H9 (cell line): ENCODE results near the gene EDNRB. TPM values are rescaled to one million over a fixed set of nuclear protein-coding genes. Genes with fewer than 3 reads are reported as not detected.

Source experiments
- DNase-seq: peaks from one replicate; pipeline ENCODE4 v3.0.0-alpha.2; 2017
- H2AFZ ChIP-seq: one replicate; pipeline ENCODE4 v1.6.1; 2013; ENCODE audit warnings: mild to moderate bottlenecking, low read length, control low read depth, moderate library complexity
- H2AK5ac ChIP-seq: 2 replicates; pipeline ENCODE4 v1.6.1; 2013; ENCODE audit warnings: low read length, control low read depth, mixed read lengths; ENCODE audit not compliant: insufficient read length
- H2BK120ac ChIP-seq: one replicate; pipeline ENCODE4 v1.6.1; 2013; ENCODE audit warnings: low read depth, mild to moderate bottlenecking, low read length, control low read depth, inconsistent platforms; ENCODE audit not compliant: poor library complexity, severe bottlenecking
- H2BK12ac ChIP-seq: 2 replicates; pipeline ENCODE4 v1.6.1; 2013; ENCODE audit warnings: low read length, control low read depth, mixed read lengths, low read depth; ENCODE audit not compliant: insufficient read length
- H2BK15ac ChIP-seq: 2 replicates; pipeline ENCODE4 v1.6.1; 2013; ENCODE audit warnings: low read depth, low read length, control low read depth
- H2BK20ac ChIP-seq: one replicate; pipeline ENCODE4 v1.6.1; 2013; ENCODE audit warnings: low read depth, mild to moderate bottlenecking, low read length, control low read depth, inconsistent platforms; ENCODE audit not compliant: poor library complexity, severe bottlenecking
- H2BK5ac ChIP-seq: 2 replicates; pipeline ENCODE4 v1.6.1; 2013; ENCODE audit warnings: low read length, control low read depth, mixed read lengths; ENCODE audit not compliant: insufficient read length
- H3K14ac ChIP-seq: 2 replicates; pipeline ENCODE4 v1.6.1; 2013; ENCODE audit warnings: low read length, control low read depth; ENCODE audit not compliant: insufficient read depth
- H3K18ac ChIP-seq: 2 replicates; pipeline ENCODE4 v1.6.1; 2013; ENCODE audit warnings: low read depth, mild to moderate bottlenecking, mixed read lengths, low read length, control low read depth; ENCODE audit not compliant: insufficient read length
- H3K23ac ChIP-seq: 2 replicates; pipeline ENCODE4 v1.6.1; 2013; ENCODE audit warnings: low read length, control low read depth, mixed read lengths, low read depth; ENCODE audit not compliant: insufficient read length
- H3K23me2 ChIP-seq: 2 replicates; pipeline ENCODE4 v1.6.1; 2013; ENCODE audit warnings: low read depth, mild to moderate bottlenecking, mixed read lengths, low read length, control low read depth; ENCODE audit not compliant: insufficient read length, poor library complexity, severe bottlenecking
- H3K27ac ChIP-seq: 2 replicates; pipeline ENCODE4 v1.5.1; 2013; ENCODE audit warnings: low read length, control low read depth, mixed read lengths, low read depth; ENCODE audit not compliant: insufficient read length
- H3K27me3 ChIP-seq: 2 replicates; pipeline ENCODE4 v1.6.1; 2013; ENCODE audit warnings: low read length, control low read depth, inconsistent platforms; ENCODE audit not compliant: insufficient read depth
- H3K4ac ChIP-seq: 2 replicates; pipeline ENCODE4 v1.6.1; 2013; ENCODE audit warnings: low read depth, mild to moderate bottlenecking, control low read depth, inconsistent platforms, low read length, moderate library complexity
- H3K4me1 ChIP-seq: 2 replicates; pipeline ENCODE4 v1.6.1; 2013; ENCODE audit warnings: low read length, control low read depth, inconsistent platforms; ENCODE audit not compliant: insufficient read depth
- H3K4me2 ChIP-seq: 2 replicates; pipeline ENCODE4 v1.6.1; 2013; ENCODE audit warnings: low read length, control low read depth, mixed read lengths; ENCODE audit not compliant: insufficient read length, insufficient read depth
- H3K56ac ChIP-seq: 2 replicates; pipeline ENCODE4 v1.6.1; 2013; ENCODE audit warnings: low read depth, mild to moderate bottlenecking, mixed read lengths, low read length, control low read depth; ENCODE audit not compliant: insufficient read length
- H3K79me1 ChIP-seq: 2 replicates; pipeline ENCODE4 v1.6.1; 2013; ENCODE audit warnings: low read depth, mild to moderate bottlenecking, moderate library complexity, low read length, control low read depth, inconsistent platforms; ENCODE audit not compliant: insufficient read depth, poor library complexity, severe bottlenecking
- H3K79me2 ChIP-seq: 2 replicates; pipeline ENCODE4 v1.6.1; 2013; ENCODE audit warnings: low read length, control low read depth, inconsistent platforms; ENCODE audit not compliant: insufficient read depth
- H3K9ac ChIP-seq: 2 replicates; pipeline ENCODE4 v1.6.1; 2013; ENCODE audit warnings: low read length, control low read depth, mixed read lengths; ENCODE audit not compliant: insufficient read length; ENCODE audit errors: extremely low read depth
- H3K9me3 ChIP-seq: one replicate; pipeline ENCODE4 v1.6.1; 2013; ENCODE audit warnings: low read depth, low read length, inconsistent platforms; ENCODE audit not compliant: control insufficient read depth
- H3T11ph ChIP-seq: one replicate; pipeline ENCODE4 v1.6.1; 2013; ENCODE audit warnings: mild to moderate bottlenecking, low read length, control low read depth, inconsistent platforms
- H4K20me1 ChIP-seq: one replicate; pipeline ENCODE4 v1.6.1; 2013; ENCODE audit not compliant: control insufficient read depth, insufficient read length, insufficient read depth
- H4K5ac ChIP-seq: 2 replicates; pipeline ENCODE4 v1.6.1; 2013; ENCODE audit warnings: low read depth, mild to moderate bottlenecking, mixed read lengths, low read length, control low read depth; ENCODE audit not compliant: insufficient read length
- H4K8ac ChIP-seq: replicated peaks from 2 replicates; pipeline ENCODE4 v1.6.1; 2013; ENCODE audit warnings: low read length, control low read depth, mixed read lengths, low read depth; ENCODE audit not compliant: insufficient read length
- H4K91ac ChIP-seq: 2 replicates; pipeline ENCODE4 v1.6.1; 2013; ENCODE audit warnings: low read depth, mild to moderate bottlenecking, moderate library complexity, mixed read lengths, low read length, control low read depth; ENCODE audit not compliant: insufficient read length
- H3K27ac Mint-ChIP-seq, 3 experiments: 2 replicates in 2 of 3; 3 replicates in 1 of 3; pipeline ENCODE4 v1.8.0; 2020 to 2021; ENCODE audit warnings: mixed read lengths in 3 of 3, mild to moderate bottlenecking in 1 of 3, moderate library complexity in 1 of 3
- H3K27me3 Mint-ChIP-seq: 2 replicates; pipeline ENCODE4 v1.8.0; 2021; ENCODE audit warnings: low read depth, mild to moderate bottlenecking, moderate library complexity, mixed read lengths
- H3K36me3 Mint-ChIP-seq, 3 experiments: 2 replicates in 2 of 3; 3 replicates in 1 of 3; pipeline ENCODE4 v1.8.0; 2020 to 2021; ENCODE audit warnings: low read depth in 3 of 3, mixed read lengths in 3 of 3; ENCODE audit not compliant: insufficient read depth in 1 of 3
- H3K4me1 Mint-ChIP-seq, 2 experiments: 2 replicates each; pipeline ENCODE4 v1.8.0; 2020; ENCODE audit warnings: mixed read lengths in 2 of 2
- H3K4me3 Mint-ChIP-seq, 2 experiments: 2 replicates in 1 of 2; 3 replicates in 1 of 2; pipeline ENCODE4 v1.8.0; 2020 to 2021; ENCODE audit warnings: mild to moderate bottlenecking in 2 of 2, mixed read lengths in 2 of 2, moderate library complexity in 1 of 2
- H3K9me3 Mint-ChIP-seq, 2 experiments: 2 replicates in 1 of 2; 3 replicates in 1 of 2; pipeline ENCODE4 v1.8.0; 2020; ENCODE audit warnings: mild to moderate bottlenecking in 2 of 2, mixed read lengths in 2 of 2, moderate library complexity in 1 of 2
- WGBS: extraction: QIAGEN DNeasy Blood & Tissue Kit; methylation state at CpG from one replicate; pipeline ENCODE4 v1.1.7; 2013; ENCODE audit warnings: missing lambda C conversion rate, low lambda C conversion rate, mixed read lengths; ENCODE audit not compliant: insufficient read length; ENCODE audit errors: extremely low coverage; 5-methylcytosine and 5-hydroxymethylcytosine counted together
- total RNA-seq: library from RNA; stranded (reverse); gene quantifications from 2 replicates; pipeline ENCODE4 v1.2.1, GENCODE V29; 2021
- TF ChIP-seq, protein P1 (sequence below): fragments of 200-600 bp; sonication (generic); conservative IDR thresholded peaks from 3 replicates; pipeline ENCODE4 v1.8.0; 2021; ENCODE audit warnings: antibody characterized with exemption, mild to moderate bottlenecking

The EDNRB gene
- total RNA-seq, 1 experiment from 2014 or later: 6.6 TPM

DNA sequence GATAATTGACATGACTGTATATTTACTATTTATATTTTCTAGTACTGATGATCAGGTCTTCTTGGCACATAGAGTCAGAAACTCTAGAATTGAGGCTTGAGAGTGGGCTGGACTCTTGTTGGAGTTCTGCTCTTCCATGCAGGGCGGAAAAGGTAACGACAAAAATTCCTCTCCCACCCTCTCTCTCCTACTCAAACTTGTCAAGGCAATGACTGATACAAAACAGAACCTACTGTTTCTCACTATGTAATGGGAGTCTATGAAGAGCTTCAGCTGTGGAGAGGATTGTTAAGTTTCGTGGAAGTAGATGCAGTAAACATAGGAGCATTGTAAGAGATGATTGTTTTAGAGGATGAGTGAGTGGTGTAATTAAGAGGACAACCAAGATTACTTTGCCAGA lies 8.8 kb downstream of the EDNRB start:
- H4K8ac ChIP-seq: no peak overlapping the region
- no peak overlapping the region for H3K56ac ChIP-seq
- Mint-ChIP-seq H3K4me1 (no peaks in the 10 kb centered on the region), H3K4me3 (no peak overlapping the region), H3K27me3 (no peaks in the 10 kb centered on the region), H3K36me3 (no peaks in the 10 kb centered on the region; a peak in 1 of 7 replicates), H3K9me3 (no peaks in the 10 kb centered on the region), H3K27ac (no peak overlapping the region)
- no peaks in the 10 kb centered on the region for H3K27me3 ChIP-seq
- H3K27ac ChIP-seq: no peak overlapping the region
- no peak overlapping the region for H3T11ph ChIP-seq
- no peak overlapping the region for H3K4ac ChIP-seq
- no peak for DNase-seq
- peaks cover 3% of the 10 kb centered on the region; the same call in 1 of the 2 replicates for H3K4me1 ChIP-seq
- TF ChIP-seq, protein P1, sequence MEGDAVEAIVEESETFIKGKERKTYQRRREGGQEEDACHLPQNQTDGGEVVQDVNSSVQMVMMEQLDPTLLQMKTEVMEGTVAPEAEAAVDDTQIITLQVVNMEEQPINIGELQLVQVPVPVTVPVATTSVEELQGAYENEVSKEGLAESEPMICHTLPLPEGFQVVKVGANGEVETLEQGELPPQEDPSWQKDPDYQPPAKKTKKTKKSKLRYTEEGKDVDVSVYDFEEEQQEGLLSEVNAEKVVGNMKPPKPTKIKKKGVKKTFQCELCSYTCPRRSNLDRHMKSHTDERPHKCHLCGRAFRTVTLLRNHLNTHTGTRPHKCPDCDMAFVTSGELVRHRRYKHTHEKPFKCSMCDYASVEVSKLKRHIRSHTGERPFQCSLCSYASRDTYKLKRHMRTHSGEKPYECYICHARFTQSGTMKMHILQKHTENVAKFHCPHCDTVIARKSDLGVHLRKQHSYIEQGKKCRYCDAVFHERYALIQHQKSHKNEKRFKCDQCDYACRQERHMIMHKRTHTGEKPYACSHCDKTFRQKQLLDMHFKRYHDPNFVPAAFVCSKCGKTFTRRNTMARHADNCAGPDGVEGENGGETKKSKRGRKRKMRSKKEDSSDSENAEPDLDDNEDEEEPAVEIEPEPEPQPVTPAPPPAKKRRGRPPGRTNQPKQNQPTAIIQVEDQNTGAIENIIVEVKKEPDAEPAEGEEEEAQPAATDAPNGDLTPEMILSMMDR: no peak
- H3K79me1 ChIP-seq: no peaks in the 10 kb centered on the region
- no peak overlapping the region for H2BK20ac ChIP-seq
- H2BK12ac ChIP-seq: no peak overlapping the region
- no peak overlapping the region for H3K14ac ChIP-seq
- no peak overlapping the region for H3K18ac ChIP-seq
- no peak overlapping the region for H3K4me2 ChIP-seq
- no peaks in the 10 kb centered on the region for H3K23me2 ChIP-seq
- no peak overlapping the region for H3K9ac ChIP-seq
- H2AK5ac ChIP-seq: no peak overlapping the region
- no peaks in the 10 kb centered on the region for H4K20me1 ChIP-seq
- no peak overlapping the region for H2BK5ac ChIP-seq
- H4K91ac ChIP-seq: no peak overlapping the region
- H2AFZ ChIP-seq: no peak overlapping the region
- H3K23ac ChIP-seq: no peak overlapping the region
- H3K79me2 ChIP-seq: peaks cover 8% of the 10 kb centered on the region; the same call in 1 of the 2 replicates
- no peak overlapping the region for H2BK15ac ChIP-seq
- no peak overlapping the region for H2BK120ac ChIP-seq
- H3K9me3 ChIP-seq: no peaks in the 10 kb centered on the region
- no CpG with 5 or more reads among the region's 3 CpGs for WGBS
- no peak overlapping the region for H4K5ac ChIP-seq
